Caco-2 (cell line): ENCODE data around the gene SPSB3. TPM values are rescaled to one million over a fixed set of nuclear protein-coding genes. Genes with fewer than 3 reads are reported as not detected.

ENCODE experiments used
- BruUV-seq: library from RNA; stranded (reverse); fragments of 400-500 nt; replicated peaks from 2 replicates; lab custom pipeline; 2021; lab: Mats Ljungman, UMichigan
- CTCF ChIA-PET: fragments of 300-600 bp; sonication (Branson Sonifier 250); formaldehyde crosslinking; loops from one replicate; lab custom pipeline; 2022; ENCODE audit warnings: antibody characterized with exemption; lab: Charles Lee
- POLR2A ChIA-PET: fragments of 300-600 bp; sonication (Branson Sonifier 250); formaldehyde crosslinking; loops from one replicate; lab custom pipeline; 2022; ENCODE audit warnings: antibody characterized with exemption; lab: Charles Lee
- DNase-seq, 2 experiments: peaks; one replicate each; pipeline versions ENCODE4 v3.0.0 to v3.0.0-alpha.2; 2020 to 2022
- H3K27me3 ChIP-seq: replicated peaks from 2 replicates; pipeline ENCODE4 v1.6.0; 2011; ENCODE audit warnings: low read length; ENCODE audit not compliant: control insufficient read depth, insufficient read depth
- H3K36me3 ChIP-seq: 2 replicates; pipeline ENCODE4 v1.5.1; 2011; ENCODE audit warnings: low read length; ENCODE audit not compliant: control insufficient read depth, insufficient read depth
- H3K4me1 ChIP-seq: fragments of 250-450 bp; sonication (Bioruptor Pico); 2 replicates; pipeline ENCODE4 v1.5.1; 2020; ENCODE audit warnings: mild to moderate bottlenecking
- H3K4me3 ChIP-seq: 2 replicates; pipeline ENCODE4 v1.5.1; 2011; ENCODE audit warnings: low read depth, mild to moderate bottlenecking, control low read depth, low read length
- H3K9me3 ChIP-seq: fragments of 250-450 bp; sonication (Bioruptor Pico); 2 replicates; pipeline ENCODE4 v1.5.1; 2020; ENCODE audit warnings: mild to moderate bottlenecking, moderate library complexity
- H3K27ac Mint-ChIP-seq: one replicate; pipeline ENCODE4 v1.8.0; 2022; ENCODE audit warnings: mixed read lengths; ENCODE audit not compliant: unreplicated experiment
- H3K27me3 Mint-ChIP-seq: one replicate; pipeline ENCODE4 v1.8.0; 2022; ENCODE audit warnings: mixed read lengths; ENCODE audit not compliant: insufficient read depth, unreplicated experiment
- H3K36me3 Mint-ChIP-seq: one replicate; pipeline ENCODE4 v1.8.0; 2022; ENCODE audit warnings: mild to moderate bottlenecking, mixed read lengths; ENCODE audit not compliant: insufficient read depth, unreplicated experiment
- H3K4me1 Mint-ChIP-seq: one replicate; pipeline ENCODE4 v1.8.0; 2022; ENCODE audit warnings: low read depth, mixed read lengths; ENCODE audit not compliant: unreplicated experiment
- H3K4me3 Mint-ChIP-seq: one replicate; pipeline ENCODE4 v1.8.0; 2022; ENCODE audit warnings: mild to moderate bottlenecking, moderate library complexity, mixed read lengths; ENCODE audit not compliant: unreplicated experiment
- H3K9me3 Mint-ChIP-seq: one replicate; pipeline ENCODE4 v1.8.0; 2022; ENCODE audit warnings: mixed read lengths; ENCODE audit not compliant: unreplicated experiment
- intact Hi-C: fragments of 100-400 bp; cut with micrococcal nuclease; formaldehyde crosslinking; loops from one replicate; pipeline ENCODE4 v1.10.0; 2022; ENCODE audit not compliant: unreplicated experiment
- total RNA-seq: library from RNA; stranded (reverse); gene quantifications from 2 replicates; pipeline ENCODE4 v1.2.3, GENCODE V29; 2022
- TF ChIP-seq, protein P1 (sequence below), 2 experiments: fragments of 200-600 bp in 1 of 2; IDR thresholded peaks; 1 replicate in 1 of 2; 2 replicates in 1 of 2; pipeline versions ENCODE4 v1.5.1 to v1.8.0; 2011 to 2022; ENCODE audit warnings: antibody characterized with exemption in 1 of 2, control low read depth in 1 of 2, inconsistent platforms in 1 of 2, low read depth in 1 of 2, low read length in 1 of 2, mild to moderate bottlenecking in 1 of 2, moderate library complexity in 1 of 2; ENCODE audit not compliant: insufficient read depth in 1 of 2, severe bottlenecking in 1 of 2, unreplicated experiment in 1 of 2

SPSB3 gene
- total RNA-seq, 1 experiment from 2014 or later = 28.0 TPM

DNA sequence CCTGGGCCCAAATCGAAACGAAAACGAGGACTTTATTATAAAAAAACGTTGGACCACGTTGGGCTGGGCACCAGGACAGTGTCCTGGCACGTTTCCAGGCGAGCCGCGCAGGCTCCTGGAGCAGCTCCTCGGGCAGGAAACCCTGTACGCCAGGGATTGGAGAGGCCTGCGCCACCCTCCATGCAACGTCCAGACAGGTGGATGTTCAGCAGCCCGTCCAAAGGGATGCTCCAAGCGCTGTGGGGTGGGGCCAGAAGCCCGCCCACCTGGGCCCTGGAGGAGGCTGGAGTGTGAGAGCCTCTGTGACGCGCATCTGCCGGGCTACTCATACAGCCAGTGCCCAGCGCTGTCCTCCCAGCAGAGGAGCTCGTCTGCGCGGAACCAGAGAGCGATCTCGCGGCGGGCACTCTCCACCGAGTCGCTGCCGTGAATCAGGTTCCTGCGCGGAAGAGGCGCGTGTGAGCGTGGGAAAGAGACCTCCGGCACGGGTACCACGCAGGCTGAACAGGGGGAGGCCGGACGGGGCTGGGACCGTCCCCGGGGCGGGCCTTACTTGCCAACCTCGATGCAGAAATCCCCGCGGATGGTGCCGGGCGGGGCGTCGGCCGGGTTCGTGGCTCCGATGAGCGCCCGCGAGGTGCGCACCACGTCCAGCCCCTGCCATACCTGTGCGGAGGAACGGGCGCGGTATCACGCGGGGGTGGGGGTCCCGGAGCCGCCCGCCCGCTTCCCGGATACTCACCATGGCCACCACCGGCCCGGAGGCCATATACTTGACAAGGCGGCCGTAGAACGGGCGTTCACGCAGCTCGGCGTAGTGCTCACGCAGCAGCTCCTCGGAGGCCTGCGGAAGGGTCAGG, 11.8 kb downstream of the SPSB3 start:
- Histone ChIP-seq H3K9me3 (no peaks in the 10 kb centered on the region), H3K4me3 (no peak overlapping the region), H3K36me3 (no peaks in the 10 kb centered on the region), H3K27me3 (no peaks in the 10 kb centered on the region), H3K4me1 (peaks cover 8% of the 10 kb centered on the region)
- H3K4me3 Mint-ChIP-seq = no peak overlapping the region
- no peaks in the 10 kb centered on the region for H3K9me3 Mint-ChIP-seq
- TF ChIP-seq, protein P1, sequence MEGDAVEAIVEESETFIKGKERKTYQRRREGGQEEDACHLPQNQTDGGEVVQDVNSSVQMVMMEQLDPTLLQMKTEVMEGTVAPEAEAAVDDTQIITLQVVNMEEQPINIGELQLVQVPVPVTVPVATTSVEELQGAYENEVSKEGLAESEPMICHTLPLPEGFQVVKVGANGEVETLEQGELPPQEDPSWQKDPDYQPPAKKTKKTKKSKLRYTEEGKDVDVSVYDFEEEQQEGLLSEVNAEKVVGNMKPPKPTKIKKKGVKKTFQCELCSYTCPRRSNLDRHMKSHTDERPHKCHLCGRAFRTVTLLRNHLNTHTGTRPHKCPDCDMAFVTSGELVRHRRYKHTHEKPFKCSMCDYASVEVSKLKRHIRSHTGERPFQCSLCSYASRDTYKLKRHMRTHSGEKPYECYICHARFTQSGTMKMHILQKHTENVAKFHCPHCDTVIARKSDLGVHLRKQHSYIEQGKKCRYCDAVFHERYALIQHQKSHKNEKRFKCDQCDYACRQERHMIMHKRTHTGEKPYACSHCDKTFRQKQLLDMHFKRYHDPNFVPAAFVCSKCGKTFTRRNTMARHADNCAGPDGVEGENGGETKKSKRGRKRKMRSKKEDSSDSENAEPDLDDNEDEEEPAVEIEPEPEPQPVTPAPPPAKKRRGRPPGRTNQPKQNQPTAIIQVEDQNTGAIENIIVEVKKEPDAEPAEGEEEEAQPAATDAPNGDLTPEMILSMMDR (IDR thresholded peaks at IDR 0.05; ENCODE audit: insufficient read depth in 1 of 2, low read depth in 1 of 2, low read length in 1 of 2, severe bottlenecking in 1 of 2, unreplicated experiment in 1 of 2) = no peak
- peaks cover 70% of the 10 kb centered on the region for H3K36me3 Mint-ChIP-seq
- DNase-seq = no peak
- ChIA-PET POLR2A (no interaction called here), CTCF (interaction anchor here (0.5 kb wide), 1 partner anchor 398 kb away, joined by 4 read pairs; no protein-coding TSS in a partner anchor)
- H3K4me1 Mint-ChIP-seq = no peaks in the 10 kb centered on the region
- intact Hi-C loops = no loop called here
- BruUV-seq = no TSS peak
- no peaks in the 10 kb centered on the region for H3K27me3 Mint-ChIP-seq
- no peak overlapping the region for H3K27ac Mint-ChIP-seq

DNA sequence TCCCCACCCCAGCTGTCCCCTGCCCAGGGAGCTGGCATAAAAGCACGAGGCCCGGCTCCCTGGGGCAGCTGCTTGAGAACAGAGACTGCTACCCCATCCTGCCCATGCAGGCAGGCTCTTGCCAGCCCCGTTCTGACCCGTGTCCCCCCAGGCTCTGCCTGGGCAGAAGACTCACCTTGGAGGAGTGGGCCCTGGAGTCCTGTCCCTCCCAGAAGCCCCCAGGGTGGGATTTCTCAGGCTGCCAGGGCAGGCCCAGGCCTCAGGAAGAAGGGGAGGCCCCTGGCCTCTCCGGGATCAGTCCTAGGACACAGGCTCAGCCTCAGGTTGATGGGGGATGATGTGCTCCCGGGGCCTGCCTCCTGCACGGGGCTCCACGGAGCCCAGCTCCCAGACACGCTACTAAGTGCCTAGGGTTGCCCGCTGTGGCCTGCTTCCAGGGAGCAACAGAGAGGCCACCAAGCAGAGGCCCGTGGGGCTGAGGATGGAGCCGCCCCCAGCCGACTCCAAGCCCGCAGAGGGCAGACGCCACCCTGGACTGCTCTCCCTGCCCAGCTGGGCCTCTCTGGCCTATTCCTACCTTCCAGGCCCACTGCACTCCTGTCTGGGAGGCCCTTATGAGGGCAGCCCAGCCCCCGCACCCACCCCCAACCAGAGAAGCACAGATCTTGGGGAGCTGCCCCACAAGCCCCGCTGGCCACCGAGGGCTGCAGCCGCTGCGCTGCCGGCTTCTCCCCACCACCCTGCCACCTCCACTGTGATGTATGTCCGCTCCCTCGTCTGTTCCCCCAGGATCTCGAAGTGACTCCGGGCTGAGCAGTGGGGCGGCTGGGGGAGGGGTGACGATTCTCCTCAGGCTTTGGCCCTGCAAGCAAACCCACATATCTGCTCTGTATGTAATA, 12.7 kb downstream of the SPSB3 start:
- no peaks in the 10 kb centered on the region for H3K27me3 ChIP-seq
- Mint-ChIP-seq H3K36me3 (peaks cover 67% of the 10 kb centered on the region), H3K4me3 (no peak overlapping the region), H3K4me1 (no peaks in the 10 kb centered on the region), H3K27me3 (no peaks in the 10 kb centered on the region), H3K27ac (no peak overlapping the region), H3K9me3 (no peaks in the 10 kb centered on the region)
- no TSS peak for BruUV-seq
- intact Hi-C loops = no loop called here
- H3K4me1 ChIP-seq = peaks cover 6% of the 10 kb centered on the region
- DNase-seq = no peak
- no peak overlapping the region for H3K4me3 ChIP-seq
- CTCF ChIA-PET = no interaction called here
- TF ChIP-seq, protein P1 (IDR thresholded peaks at IDR 0.05; ENCODE audit: insufficient read depth in 1 of 2, low read depth in 1 of 2, low read length in 1 of 2, severe bottlenecking in 1 of 2, unreplicated experiment in 1 of 2) = no peak
- no peaks in the 10 kb centered on the region for H3K9me3 ChIP-seq
- POLR2A ChIA-PET = interaction anchor here (0.5 kb wide), 1 partner anchor 220 kb away, joined by 3 read pairs; no protein-coding TSS in a partner anchor
- H3K36me3 ChIP-seq = no peaks in the 10 kb centered on the region

DNA sequence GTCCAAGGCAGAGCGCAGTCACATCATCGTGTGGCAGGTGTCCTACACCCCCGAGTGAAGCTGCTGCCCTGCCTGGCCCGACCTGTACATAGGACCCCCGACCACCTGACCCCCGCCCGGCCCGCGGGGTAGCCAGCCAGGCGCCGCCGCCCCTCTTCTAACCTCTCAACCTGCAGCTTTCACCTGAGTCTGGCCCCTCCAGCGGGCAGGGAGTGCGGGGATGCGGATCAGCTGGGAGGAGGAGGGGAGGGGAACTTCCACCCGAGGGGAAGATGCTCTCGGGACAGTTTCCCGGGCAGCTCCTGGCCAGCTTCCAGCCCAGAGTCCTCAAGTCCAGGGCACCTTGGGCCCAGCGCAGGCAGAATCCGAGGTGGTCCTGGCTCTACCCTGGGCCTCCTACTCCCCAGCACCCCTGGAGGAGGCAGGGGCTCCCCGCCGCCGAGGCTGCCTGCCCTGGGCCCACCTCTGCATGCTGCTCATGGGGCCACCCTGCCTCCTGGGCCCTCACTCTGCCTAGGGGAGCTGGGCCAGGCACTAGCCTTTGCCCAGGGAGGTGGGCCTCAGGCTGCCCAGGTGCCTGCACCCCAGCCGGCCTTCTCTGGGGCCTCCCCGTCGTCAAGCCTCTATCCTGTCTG, 13.5 kb downstream of the SPSB3 start:
- DNase-seq = no peak
- ChIA-PET POLR2A (interaction anchor here (0.5 kb wide), 1 partner anchor 219 kb away, joined by 3 read pairs; no protein-coding TSS in a partner anchor), CTCF (no interaction called here)
- Mint-ChIP-seq H3K36me3 (peaks cover 67% of the 10 kb centered on the region), H3K4me3 (no peak overlapping the region), H3K27ac (no peak overlapping the region), H3K4me1 (no peaks in the 10 kb centered on the region), H3K27me3 (no peaks in the 10 kb centered on the region), H3K9me3 (no peaks in the 10 kb centered on the region)
- Histone ChIP-seq H3K27me3 (no peaks in the 10 kb centered on the region), H3K36me3 (no peaks in the 10 kb centered on the region), H3K4me3 (no peak overlapping the region), H3K9me3 (no peaks in the 10 kb centered on the region), H3K4me1 (no peaks in the 10 kb centered on the region)
- intact Hi-C loops = no loop called here
- TF ChIP-seq, protein P1 (IDR thresholded peaks at IDR 0.05; ENCODE audit: insufficient read depth in 1 of 2, low read depth in 1 of 2, low read length in 1 of 2, severe bottlenecking in 1 of 2, unreplicated experiment in 1 of 2) = no peak
- BruUV-seq = no TSS peak
